Transverse colon (tissue), 4 donors: ENCODE data around the gene PPP2R2C. TPM values are rescaled to one million over a fixed set of nuclear protein-coding genes. Genes with fewer than 3 reads are reported as not detected.

Source experiments
- DNase-seq: peaks from one replicate; pipeline ENCODE4 v3.0.0-alpha.2; 2019
- H3K27ac ChIP-seq, 4 donors: fragments of 200-600 bp; sonication (generic); 2 replicates each; pipeline ENCODE4 v1.5.1; 2016 to 2018; ENCODE audit warnings: inconsistent platforms in 4 of 4
- H3K27me3 ChIP-seq: fragments of 200-600 bp; sonication (generic); 2 replicates; pipeline ENCODE4 v1.5.1; 2017; ENCODE audit warnings: inconsistent platforms
- H3K36me3 ChIP-seq, 4 donors: fragments of 200-600 bp; sonication (generic); 2 replicates each; pipeline ENCODE4 v1.5.1; 2017 to 2019; ENCODE audit warnings: inconsistent platforms in 4 of 4
- H3K4me1 ChIP-seq, 4 donors: fragments of 200-600 bp; sonication (generic); 2 replicates each; pipeline ENCODE4 v1.5.1; 2017 to 2020; ENCODE audit warnings: inconsistent platforms in 4 of 4
- H3K4me3 ChIP-seq, 4 donors: fragments of 200-600 bp; sonication (generic); 1 replicate in 1 of 4; 2 replicates in 3 of 4; pipeline versions ENCODE4 v1.5.1 to v1.6.1; 2017 to 2019; ENCODE audit warnings: inconsistent platforms in 4 of 4
- H3K9me3 ChIP-seq, 2 donors: fragments of 200-600 bp; sonication (generic); 2 replicates each; pipeline ENCODE4 v1.5.1; 2017 to 2019; ENCODE audit warnings: inconsistent platforms in 2 of 2
- EP300 ChIP-seq: sonication (generic); formaldehyde crosslinking; IDR thresholded peaks from one replicate; pipeline ENCODE4 v1.6.1; 2017; ENCODE audit warnings: antibody characterized with exemption, low read depth
- POLR2A ChIP-seq: fragments of 450-650 bp; IDR thresholded peaks from one replicate; pipeline ENCODE4 v1.6.1; 2016; ENCODE audit warnings: antibody characterized with exemption, mild to moderate bottlenecking, moderate library complexity
- POLR2AphosphoS5 ChIP-seq, 3 donors: sonication (generic); formaldehyde crosslinking; IDR thresholded peaks; one replicate each; pipeline ENCODE4 v1.6.1; 2016; ENCODE audit warnings: antibody characterized with exemption in 3 of 3
- WGBS, 2 donors: methylation state at CpG; one replicate each; pipeline ENCODE4 v1.1.5; 2018; ENCODE audit warnings: low coverage in 1 of 2; 5-methylcytosine and 5-hydroxymethylcytosine counted together
- in situ Hi-C, 4 donors: fragments of 200-750 bp; cut with MboI; loops; one replicate each; pipeline versions ENCODE4 v1.15.0 to v1.15.1; 2017; ENCODE audit warnings: low sequenced_read_pairs in 3 of 4, low pct_ligation_motif_present in 1 of 4, low pct_unique_long_range_greater_than_20kb in 1 of 4
- intact Hi-C: fragments of 100-400 bp; cut with DNase I; formaldehyde crosslinking; loops from one replicate; pipeline ENCODE4 v1.15.1; 2023; ENCODE audit warnings: low total_unique reads
- total RNA-seq, 4 donors: library from RNA; depleted of rRNA; stranded (reverse); fragments of >200 nt; gene quantifications; one replicate each; pipeline ENCODE4 v1.1.0, GENCODE V29; 2016
- TF ChIP-seq, protein P1 (sequence below), 5 experiments: fragments of 200-600 bp in 3 of 5; fragments of 450-650 bp in 2 of 5; sonication (generic) in 3 of 5; IDR thresholded peaks; 1 replicate in 2 of 5; 2 replicates in 3 of 5; pipeline ENCODE4 v1.5.1; 2016 to 2017; ENCODE audit warnings: antibody characterized with exemption in 5 of 5, inconsistent platforms in 3 of 5, mild to moderate bottlenecking in 2 of 5, moderate library complexity in 1 of 5

Gene PPP2R2C
- total RNA-seq, 4 donors from 2014 or later: 0.27 to 8.8 (median 1.7) TPM

DNA sequence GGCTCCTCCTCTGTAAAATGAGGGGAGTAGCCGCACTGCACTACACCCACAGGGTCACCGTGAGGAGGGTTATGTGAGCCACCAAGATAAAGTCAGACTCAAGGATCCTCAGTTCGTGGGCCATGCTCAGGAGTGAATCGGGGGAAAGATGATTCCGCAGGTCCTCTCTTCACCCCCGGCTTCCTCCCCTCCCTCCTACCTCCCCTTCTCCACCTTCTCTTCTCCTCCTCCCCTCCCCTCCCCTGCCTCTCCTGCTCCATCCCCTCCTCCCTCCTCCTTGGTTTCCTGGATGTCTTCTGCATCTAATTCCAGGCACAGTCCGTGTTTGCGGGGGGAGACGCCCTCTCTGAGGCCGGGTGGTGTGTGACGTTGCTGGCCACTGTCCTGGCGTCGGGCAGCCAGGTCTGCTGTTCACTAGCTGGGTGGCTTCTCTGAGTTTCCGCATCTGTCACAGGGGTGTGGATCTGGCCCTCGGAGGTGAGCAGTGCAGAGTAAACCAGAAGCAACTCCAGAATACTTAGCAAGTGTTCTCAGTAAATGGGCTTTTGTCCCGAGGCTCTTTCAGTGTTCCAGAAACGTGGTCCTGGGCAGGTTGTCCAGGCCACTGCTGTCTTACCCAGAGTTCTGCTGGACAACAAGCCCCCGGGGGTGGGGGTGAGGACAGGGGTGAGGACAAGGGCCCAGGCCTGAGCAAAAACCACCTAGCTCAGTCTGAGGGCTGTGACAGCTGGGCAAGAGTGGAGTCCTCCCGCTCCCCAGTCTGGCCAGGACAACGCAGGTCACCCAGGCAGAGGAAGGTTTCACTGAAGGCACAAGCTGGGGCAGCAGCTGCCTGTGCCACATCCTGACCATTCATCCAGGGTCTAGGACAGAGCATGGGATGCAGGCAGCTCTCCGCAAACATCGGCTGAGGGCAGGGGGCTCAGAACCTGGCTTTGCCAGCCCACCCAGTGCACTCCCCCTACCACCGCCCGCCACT is 92.4 kb downstream of the PPP2R2C start:
- DNase-seq: no peak

DNA sequence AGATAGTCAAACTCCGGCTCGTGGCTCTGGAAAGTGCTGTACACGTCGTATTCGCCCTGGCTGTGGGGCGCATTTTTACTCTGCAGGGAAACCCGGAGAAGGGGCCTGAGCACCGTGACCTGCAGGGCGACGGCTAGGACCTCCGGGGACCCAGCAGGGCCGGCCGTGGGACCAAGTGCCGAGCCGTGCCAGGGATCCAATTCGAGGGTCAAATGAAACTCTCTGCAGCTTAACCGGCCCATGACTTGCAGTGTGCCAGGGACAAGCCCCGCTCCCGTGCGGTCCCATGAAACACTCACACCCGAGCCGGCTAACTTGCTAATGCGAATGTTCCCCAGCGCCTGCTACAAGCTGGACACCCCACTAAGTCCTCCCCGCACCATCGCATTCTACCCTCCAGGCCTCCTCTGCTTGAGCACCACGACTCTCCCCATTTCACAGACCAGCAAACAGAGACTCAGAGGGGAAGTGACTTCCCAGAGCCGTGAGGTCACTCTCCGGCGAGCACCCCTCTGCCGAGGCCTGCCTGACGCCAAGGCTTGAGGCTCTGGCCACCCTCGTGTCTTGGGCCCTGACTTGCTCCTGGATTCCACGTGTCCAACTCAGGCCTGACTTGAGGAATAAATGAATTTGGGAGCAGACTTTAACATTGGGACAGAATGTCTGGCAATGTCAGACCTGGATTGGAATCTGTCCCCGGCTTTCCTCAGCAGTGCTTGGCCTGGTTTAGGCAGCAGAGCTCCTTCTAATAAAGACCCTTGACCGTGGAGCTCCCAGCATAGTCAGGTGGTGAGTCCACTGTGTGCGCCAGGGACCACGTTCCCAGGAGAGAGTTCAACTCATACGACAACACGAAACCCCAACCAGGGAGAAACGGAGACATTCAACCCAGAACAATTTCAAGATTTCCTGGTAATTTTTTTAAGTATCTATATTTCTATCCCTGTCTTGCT is 93.6 kb downstream of the PPP2R2C start:
- in situ Hi-C loops: no loop called here

More for the DNA sequence above, 92.4 kb downstream of the PPP2R2C start:
- in situ Hi-C loops (no loop called here), intact Hi-C loops (no loop called here)
- WGBS, 2 donors: 35% methylated on average over 22 of the region's 24 CpGs; no CpG with 5 or more reads in 1 of the 2 donors
- H3K36me3 ChIP-seq: no peaks in the 10 kb centered on the region
- H3K4me3 ChIP-seq: no peak overlapping the region
- H3K4me1 ChIP-seq: no peaks in the 10 kb centered on the region
- no peaks in the 10 kb centered on the region for H3K9me3 ChIP-seq
- H3K27me3 ChIP-seq: peaks cover 8% of the 10 kb centered on the region
- TF ChIP-seq POLR2A (no peak), EP300 (no peak), POLR2AphosphoS5 (IDR thresholded peaks at IDR 0.05) (no peak)
- TF ChIP-seq, protein P1, sequence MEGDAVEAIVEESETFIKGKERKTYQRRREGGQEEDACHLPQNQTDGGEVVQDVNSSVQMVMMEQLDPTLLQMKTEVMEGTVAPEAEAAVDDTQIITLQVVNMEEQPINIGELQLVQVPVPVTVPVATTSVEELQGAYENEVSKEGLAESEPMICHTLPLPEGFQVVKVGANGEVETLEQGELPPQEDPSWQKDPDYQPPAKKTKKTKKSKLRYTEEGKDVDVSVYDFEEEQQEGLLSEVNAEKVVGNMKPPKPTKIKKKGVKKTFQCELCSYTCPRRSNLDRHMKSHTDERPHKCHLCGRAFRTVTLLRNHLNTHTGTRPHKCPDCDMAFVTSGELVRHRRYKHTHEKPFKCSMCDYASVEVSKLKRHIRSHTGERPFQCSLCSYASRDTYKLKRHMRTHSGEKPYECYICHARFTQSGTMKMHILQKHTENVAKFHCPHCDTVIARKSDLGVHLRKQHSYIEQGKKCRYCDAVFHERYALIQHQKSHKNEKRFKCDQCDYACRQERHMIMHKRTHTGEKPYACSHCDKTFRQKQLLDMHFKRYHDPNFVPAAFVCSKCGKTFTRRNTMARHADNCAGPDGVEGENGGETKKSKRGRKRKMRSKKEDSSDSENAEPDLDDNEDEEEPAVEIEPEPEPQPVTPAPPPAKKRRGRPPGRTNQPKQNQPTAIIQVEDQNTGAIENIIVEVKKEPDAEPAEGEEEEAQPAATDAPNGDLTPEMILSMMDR (IDR thresholded peaks at IDR 0.05): no peak
- no peak overlapping the region for H3K27ac ChIP-seq

DNA sequence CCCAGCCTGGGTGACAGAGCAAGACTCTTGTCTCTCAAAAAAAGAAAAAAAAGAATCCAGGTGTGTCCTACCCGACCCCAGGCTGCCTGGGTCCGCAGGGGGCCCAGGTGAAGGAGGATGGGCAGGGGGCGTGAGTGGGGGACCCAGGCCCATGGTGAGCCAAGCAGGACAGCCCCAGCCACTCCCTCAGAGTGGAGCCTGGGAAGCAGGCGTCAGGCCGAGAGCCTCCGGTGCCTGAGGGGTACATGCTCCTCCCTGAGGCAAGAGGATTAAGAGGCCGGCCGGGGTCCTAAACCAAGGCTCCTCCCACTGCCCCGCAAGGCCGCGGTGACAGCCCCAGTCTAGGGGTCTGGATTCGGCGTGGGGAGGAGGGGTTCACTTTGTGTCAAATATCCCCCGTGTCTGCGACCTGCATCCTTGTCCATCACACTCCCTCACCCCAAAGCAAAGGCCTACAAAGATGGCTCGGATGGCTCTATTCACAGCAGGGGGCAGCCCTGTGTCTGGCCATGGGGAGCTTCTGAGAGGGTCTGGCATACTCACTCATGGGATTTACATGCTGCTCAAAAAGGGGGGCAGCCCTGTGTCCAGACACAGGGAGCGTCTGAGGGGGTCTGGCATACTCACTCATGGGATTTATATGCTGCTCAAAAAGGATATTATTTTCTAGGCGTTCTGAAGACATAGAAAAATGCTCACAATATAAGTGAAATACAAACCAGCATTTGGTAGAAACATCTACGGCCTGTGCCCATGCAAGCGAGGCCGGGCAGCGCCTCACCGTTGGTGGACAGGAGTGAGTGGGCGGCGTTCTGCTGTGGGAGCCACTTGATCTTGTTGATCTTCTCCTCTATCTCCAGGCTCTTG is 94.6 kb downstream of the PPP2R2C start:
- intact Hi-C loops (no loop called here), in situ Hi-C loops (no loop called here)
- 40 to 65% methylated on average over 1 to 25 of the region's 25 CpGs for WGBS, 2 donors
- no peak for DNase-seq
- Histone ChIP-seq H3K36me3 (no peaks in the 10 kb centered on the region), H3K27ac (no peak overlapping the region), H3K4me3 (no peak overlapping the region), H3K27me3 (peaks cover 8% of the 10 kb centered on the region), H3K9me3 (no peaks in the 10 kb centered on the region), H3K4me1 (no peaks in the 10 kb centered on the region)
- TF ChIP-seq POLR2A (no peak), POLR2AphosphoS5 (IDR thresholded peaks at IDR 0.05) (no peak), EP300 (no peak)
- TF ChIP-seq, protein P1 (IDR thresholded peaks at IDR 0.05): no peak

More for the DNA sequence above, 93.6 kb downstream of the PPP2R2C start:
- no peaks in the 10 kb centered on the region for H3K36me3 ChIP-seq
- H3K27me3 ChIP-seq: peaks cover 8% of the 10 kb centered on the region
- H3K4me1 ChIP-seq: no peaks in the 10 kb centered on the region
- 86 to 89% methylated on average over 17 to 41 of the region's 41 CpGs for WGBS, 2 donors
- H3K27ac ChIP-seq: no peak overlapping the region
- TF ChIP-seq, protein P1 (IDR thresholded peaks at IDR 0.05): no peak
- TF ChIP-seq EP300 (no peak), POLR2A (no peak), POLR2AphosphoS5 (IDR thresholded peaks at IDR 0.05) (no peak)
- H3K9me3 ChIP-seq: no peaks in the 10 kb centered on the region
- H3K4me3 ChIP-seq: no peak overlapping the region
- intact Hi-C loops: no loop called here
- no peak for DNase-seq
